AG04449 (cell line): ENCODE data around the gene EFL1.

Experiments used
- CTCF ChIA-PET: fragments of 350-600 bp; formaldehyde crosslinking; extraction: SDS; loops from one replicate; lab custom pipeline; 2021; ENCODE audit warnings: antibody characterized with exemption; lab: Yijun Ruan, JAX
- POLR2A ChIA-PET: fragments of 400-600, 350-600 bp; formaldehyde crosslinking; extraction: SDS; loops from one replicate; lab custom pipeline; 2020; ENCODE audit warnings: antibody characterized with exemption, inconsistent platforms; lab: Yijun Ruan, JAX
- DNase-seq: peaks from one replicate; pipeline ENCODE4 v3.0.0-alpha.2; 2010; ENCODE audit warnings: low read depth, low spot score
- H3K4me3 ChIP-seq: 2 replicates; pipeline ENCODE4 v1.5.1; 2011; ENCODE audit warnings: low read depth, mild to moderate bottlenecking, control low read depth, low read length
- TF ChIP-seq, protein P1 (sequence below): IDR thresholded peaks from one replicate; pipeline ENCODE4 v1.5.1; 2011; ENCODE audit warnings: mild to moderate bottlenecking, moderate library complexity, low read length, control low read depth, inconsistent platforms; ENCODE audit not compliant: insufficient read depth; ENCODE audit errors: missing control alignments

The EFL1 gene

DNA sequence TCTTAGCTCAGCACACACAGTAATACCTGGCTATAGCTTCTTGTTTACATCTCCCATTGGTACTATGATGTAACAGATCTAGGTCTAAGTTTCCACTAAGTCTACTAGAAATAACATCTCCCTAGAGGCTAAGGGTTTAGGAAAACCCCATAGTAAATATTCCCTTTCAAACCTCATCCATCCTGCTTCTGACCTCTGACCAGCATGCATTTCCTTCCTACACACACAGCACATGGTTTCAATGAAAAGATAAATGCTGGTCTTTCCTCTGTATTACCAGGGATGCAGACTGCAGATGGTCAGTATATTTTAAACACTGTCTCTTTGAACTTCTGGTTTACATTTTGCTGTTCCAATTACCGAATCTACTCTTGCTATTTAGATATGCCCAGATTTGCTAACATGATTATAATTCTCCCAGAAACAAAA is 96.6 kb downstream of the EFL1 start:
- ChIA-PET POLR2A (no interaction called here), CTCF (interaction anchor here (1.0 to 1.2 kb wide), 2 partner anchors 11 to 26 kb away, joined by 3 read pairs; no protein-coding TSS in a partner anchor)
- DNase-seq: no peak
- no peak overlapping the region for H3K4me3 ChIP-seq
- TF ChIP-seq, protein P1, sequence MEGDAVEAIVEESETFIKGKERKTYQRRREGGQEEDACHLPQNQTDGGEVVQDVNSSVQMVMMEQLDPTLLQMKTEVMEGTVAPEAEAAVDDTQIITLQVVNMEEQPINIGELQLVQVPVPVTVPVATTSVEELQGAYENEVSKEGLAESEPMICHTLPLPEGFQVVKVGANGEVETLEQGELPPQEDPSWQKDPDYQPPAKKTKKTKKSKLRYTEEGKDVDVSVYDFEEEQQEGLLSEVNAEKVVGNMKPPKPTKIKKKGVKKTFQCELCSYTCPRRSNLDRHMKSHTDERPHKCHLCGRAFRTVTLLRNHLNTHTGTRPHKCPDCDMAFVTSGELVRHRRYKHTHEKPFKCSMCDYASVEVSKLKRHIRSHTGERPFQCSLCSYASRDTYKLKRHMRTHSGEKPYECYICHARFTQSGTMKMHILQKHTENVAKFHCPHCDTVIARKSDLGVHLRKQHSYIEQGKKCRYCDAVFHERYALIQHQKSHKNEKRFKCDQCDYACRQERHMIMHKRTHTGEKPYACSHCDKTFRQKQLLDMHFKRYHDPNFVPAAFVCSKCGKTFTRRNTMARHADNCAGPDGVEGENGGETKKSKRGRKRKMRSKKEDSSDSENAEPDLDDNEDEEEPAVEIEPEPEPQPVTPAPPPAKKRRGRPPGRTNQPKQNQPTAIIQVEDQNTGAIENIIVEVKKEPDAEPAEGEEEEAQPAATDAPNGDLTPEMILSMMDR: no peak

DNA sequence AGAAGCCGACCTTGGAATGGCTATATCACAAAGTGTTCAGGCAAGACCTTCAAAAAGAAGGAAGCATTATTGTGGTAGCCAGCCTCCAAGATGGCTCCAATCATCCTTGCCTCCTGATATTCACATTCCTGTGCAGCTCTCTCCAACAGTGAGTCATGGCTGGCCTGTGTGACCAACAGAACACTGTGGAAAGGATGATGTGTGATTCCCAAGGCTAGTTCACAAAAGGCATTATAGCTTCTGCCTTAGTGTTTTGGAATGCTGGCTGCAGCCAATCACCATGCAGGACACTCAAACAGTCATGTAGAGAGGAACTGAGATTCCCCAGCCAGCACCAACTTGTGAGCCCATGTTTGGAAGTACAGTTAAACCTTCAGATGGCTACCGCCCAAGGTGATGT is 102.6 kb downstream of the EFL1 start:
- CTCF ChIA-PET: interaction anchor here (1.1 kb wide), 1 partner anchor 60 kb away, joined by 3 read pairs; no protein-coding TSS in a partner anchor
- TF ChIP-seq, protein P1: no peak
- no peak overlapping the region for H3K4me3 ChIP-seq
- DNase-seq: peak; percentile 99
- POLR2A ChIA-PET: no interaction called here

DNA sequence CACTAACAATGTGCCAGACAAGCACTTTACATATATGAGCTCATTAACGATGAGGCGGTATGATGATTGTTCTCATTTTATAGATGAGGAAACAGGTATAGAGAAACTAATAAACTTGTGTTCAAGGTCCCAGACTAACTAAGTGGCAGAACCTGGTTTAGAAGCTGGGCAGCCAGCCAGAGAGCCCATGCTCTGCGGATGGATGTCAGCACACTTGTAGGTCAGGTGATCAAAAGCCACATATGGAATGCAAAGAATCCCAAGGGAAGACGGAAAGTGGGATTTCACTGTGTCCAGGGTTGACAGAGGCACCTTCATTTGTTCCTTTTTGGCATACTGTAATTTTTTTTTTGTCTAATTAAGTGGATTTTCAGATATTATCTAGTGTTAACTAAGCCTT is 103.7 kb downstream of the EFL1 start:
- no peak for DNase-seq
- TF ChIP-seq, protein P1: no peak
- POLR2A ChIA-PET: interaction anchor here (0.5 kb wide), 1 partner anchor 29 kb away, joined by 3 read pairs; no protein-coding TSS in a partner anchor
- CTCF ChIA-PET: interaction anchor here (1.3 to 3.7 kb wide), 3 partner anchors 11 to 50 kb away, joined by 3 to 18 read pairs (median 3); no protein-coding TSS in a partner anchor
- H3K4me3 ChIP-seq: no peak overlapping the region

DNA sequence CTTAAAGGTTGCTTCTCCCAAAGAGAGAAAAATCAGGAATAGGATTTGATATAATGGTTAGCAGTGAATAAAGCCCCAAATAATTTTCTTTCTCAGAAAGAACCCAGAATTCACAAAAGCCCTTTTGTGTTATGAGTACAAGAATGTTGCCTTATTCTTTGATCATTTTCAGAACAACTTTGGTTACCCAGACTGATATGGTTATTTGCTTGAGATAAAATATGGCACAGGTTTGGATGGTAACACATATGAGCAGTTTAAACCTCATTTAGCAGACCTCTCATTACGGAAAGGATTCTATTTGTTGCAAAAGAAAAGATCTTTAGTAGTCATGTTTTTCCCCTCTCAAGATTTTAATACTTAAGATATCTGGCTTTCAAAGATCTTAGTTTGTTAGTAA is 111.9 kb downstream of the EFL1 start:
- no peak for DNase-seq
- TF ChIP-seq, protein P1: no peak
- POLR2A ChIA-PET: no interaction called here

DNA sequence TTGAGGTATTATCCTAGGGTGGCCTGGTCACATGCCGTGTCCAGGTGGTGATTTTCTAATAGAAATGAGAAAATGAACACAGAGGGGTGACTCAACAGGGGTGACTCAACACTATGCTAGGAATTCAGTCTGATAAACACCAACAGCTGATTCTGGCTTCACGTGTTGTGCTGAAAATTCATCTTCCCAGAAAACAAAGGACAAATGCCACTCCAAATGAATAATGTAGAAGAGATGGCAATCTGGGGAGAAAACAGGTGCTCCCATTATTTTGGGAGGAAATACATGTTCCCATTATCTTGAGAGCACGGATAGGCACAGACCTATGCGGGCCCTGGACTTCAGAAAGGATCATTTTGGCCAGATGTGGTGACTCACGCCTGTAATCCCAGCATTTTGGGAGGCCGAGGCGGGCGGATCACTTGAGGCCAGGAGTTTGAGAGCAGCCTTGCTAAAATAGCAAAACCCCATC is 115.5 kb downstream of the EFL1 start:
- TF ChIP-seq, protein P1: no peak
- CTCF ChIA-PET: interaction anchor here (1.1 kb wide), 1 partner anchor 11 kb away, joined by 3 read pairs; no protein-coding TSS in a partner anchor
- no peak for DNase-seq
- no peak overlapping the region for H3K4me3 ChIP-seq
- POLR2A ChIA-PET: interaction anchor here (0.7 kb wide), 1 partner anchor 924 kb away, joined by 3 read pairs; no protein-coding TSS in a partner anchor

More for the DNA sequence above, 111.9 kb downstream of the EFL1 start:
- no peak overlapping the region for H3K4me3 ChIP-seq
- CTCF ChIA-PET: interaction anchor here (0.9 to 2.4 kb wide), 3 partner anchors 10 to 20 kb away, joined by 3 to 10 read pairs (median 3); no protein-coding TSS in a partner anchor

DNA sequence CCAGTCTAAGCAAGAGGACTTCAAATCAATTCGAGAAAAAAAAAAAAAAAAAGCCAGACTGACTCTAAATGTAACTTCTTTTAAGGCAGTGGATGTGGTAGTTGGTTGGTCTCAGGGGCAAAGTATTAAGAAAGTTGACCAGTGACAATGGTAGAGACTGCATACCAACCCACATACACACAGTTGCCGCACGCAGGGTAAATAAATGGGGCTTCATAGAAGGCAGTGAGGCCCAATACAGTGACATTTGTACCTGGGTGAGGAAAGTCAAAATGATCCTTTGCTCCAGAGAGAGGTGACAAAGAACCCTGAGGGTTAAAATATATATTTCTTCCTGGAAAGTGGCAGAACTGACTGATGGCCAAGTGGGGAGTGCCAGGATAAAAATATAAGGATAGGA is 116.0 kb downstream of the EFL1 start:
- H3K4me3 ChIP-seq: no peak overlapping the region
- TF ChIP-seq, protein P1: no peak
- no peak for DNase-seq
- ChIA-PET POLR2A (no interaction called here), CTCF (no interaction called here)
